Mesenchymal stem cell (in vitro differentiated cells and primary cell): ENCODE results near the gene TMEM14A.

Experiments
- DNase-seq: peaks from one replicate; pipeline ENCODE4 v3.0.0-alpha.2; 2013
- H2AFZ ChIP-seq: one replicate; pipeline ENCODE4 v1.6.1; 2013; ENCODE audit warnings: low read depth, mild to moderate bottlenecking, control low read depth, inconsistent platforms, low read length, moderate library complexity
- H2AK5ac ChIP-seq: 2 replicates; pipeline ENCODE4 v1.6.1; 2013; ENCODE audit warnings: low read length, moderate library complexity, mild to moderate bottlenecking, inconsistent platforms; ENCODE audit not compliant: severe bottlenecking
- H2BK120ac ChIP-seq: one replicate; pipeline ENCODE4 v1.6.1; 2013; ENCODE audit warnings: low read depth, mild to moderate bottlenecking, inconsistent platforms, low read length, moderate library complexity
- H2BK12ac ChIP-seq, 2 experiments: one replicate each; pipeline ENCODE4 v1.6.1; 2013; ENCODE audit warnings: inconsistent platforms in 2 of 2, low read length in 2 of 2, mild to moderate bottlenecking in 2 of 2, moderate library complexity in 2 of 2, control low read depth in 1 of 2
- H2BK15ac ChIP-seq: one replicate; pipeline ENCODE4 v1.6.1; 2013; ENCODE audit warnings: mild to moderate bottlenecking, low read depth, inconsistent platforms; ENCODE audit not compliant: poor library complexity, severe bottlenecking
- H2BK5ac ChIP-seq: 2 replicates; pipeline ENCODE4 v1.6.1; 2013; ENCODE audit warnings: low read depth, mild to moderate bottlenecking, low read length, control low read depth, inconsistent platforms; ENCODE audit not compliant: poor library complexity, severe bottlenecking
- H3K14ac ChIP-seq, 2 experiments: one replicate each; pipeline ENCODE4 v1.6.1; 2013; ENCODE audit warnings: inconsistent platforms in 2 of 2, low read length in 2 of 2, control low read depth in 1 of 2, mild to moderate bottlenecking in 1 of 2, moderate library complexity in 1 of 2
- H3K18ac ChIP-seq, 2 experiments: one replicate each; pipeline ENCODE4 v1.6.1; 2013; ENCODE audit warnings: inconsistent platforms in 2 of 2, low read length in 2 of 2, control low read depth in 1 of 2, low read depth in 1 of 2, mild to moderate bottlenecking in 1 of 2
- H3K23ac ChIP-seq, 2 experiments: one replicate each; pipeline ENCODE4 v1.6.1; 2013; ENCODE audit warnings: inconsistent platforms in 2 of 2, low read length in 2 of 2, mild to moderate bottlenecking in 2 of 2, moderate library complexity in 2 of 2, control low read depth in 1 of 2
- H3K27ac ChIP-seq: 2 replicates; pipeline ENCODE4 v1.5.1; 2013; ENCODE audit warnings: mild to moderate bottlenecking, moderate library complexity, low read length, control low read depth, inconsistent platforms; ENCODE audit not compliant: poor library complexity, severe bottlenecking
- H3K27me3 ChIP-seq, 2 experiments: 2 replicates each; pipeline versions ENCODE4 v1.6.1 to v1.7.0; 2013; ENCODE audit warnings: low read length in 2 of 2, mild to moderate bottlenecking in 2 of 2, moderate library complexity in 2 of 2, control low read depth in 1 of 2, inconsistent platforms in 1 of 2; ENCODE audit not compliant: control insufficient read depth in 1 of 2, insufficient read depth in 1 of 2
- H3K36me3 ChIP-seq, 2 experiments: 2 replicates each; pipeline versions ENCODE4 v1.6.1 to v1.7.0; 2013; ENCODE audit warnings: low read length in 2 of 2, control low read depth in 1 of 2, inconsistent platforms in 1 of 2, low read depth in 1 of 2, mild to moderate bottlenecking in 1 of 2; ENCODE audit not compliant: insufficient read depth in 2 of 2, control insufficient read depth in 1 of 2
- H3K4ac ChIP-seq, 2 experiments: one replicate each; pipeline ENCODE4 v1.6.1; 2013; ENCODE audit warnings: inconsistent platforms in 2 of 2, low read length in 2 of 2, mild to moderate bottlenecking in 2 of 2, moderate library complexity in 2 of 2, control low read depth in 1 of 2, low read depth in 1 of 2
- H3K4me1 ChIP-seq: 2 replicates; pipeline ENCODE4 v1.6.1; 2013; ENCODE audit warnings: low read depth, low read length, control low read depth; ENCODE audit not compliant: control insufficient read depth, insufficient read depth
- H3K4me2 ChIP-seq: 2 replicates; pipeline ENCODE4 v1.6.1; 2013; ENCODE audit warnings: low read length, mild to moderate bottlenecking, inconsistent platforms; ENCODE audit not compliant: poor library complexity, severe bottlenecking
- H3K4me3 ChIP-seq, 2 experiments: 2 replicates each; pipeline versions ENCODE4 v1.5.1 to v1.7.0; 2013; ENCODE audit warnings: low read length in 2 of 2, mild to moderate bottlenecking in 2 of 2, control low read depth in 1 of 2, low read depth in 1 of 2; ENCODE audit not compliant: insufficient read depth in 1 of 2
- H3K79me1 ChIP-seq: replicated peaks from 2 replicates; pipeline ENCODE4 v1.6.1; 2013; ENCODE audit warnings: mild to moderate bottlenecking, control low read depth, low read length, inconsistent platforms; ENCODE audit not compliant: poor library complexity, severe bottlenecking
- H3K9ac ChIP-seq: 2 replicates; pipeline ENCODE4 v1.7.0; 2013; ENCODE audit warnings: mild to moderate bottlenecking, low read length, moderate library complexity
- H3K9me3 ChIP-seq: 2 replicates; pipeline ENCODE4 v1.7.0; 2013; ENCODE audit warnings: mild to moderate bottlenecking, low read length; ENCODE audit not compliant: control insufficient read depth
- H4K8ac ChIP-seq: one replicate; pipeline ENCODE4 v1.6.1; 2013; ENCODE audit warnings: inconsistent platforms, mild to moderate bottlenecking, low read length, moderate library complexity
- H4K91ac ChIP-seq: one replicate; pipeline ENCODE4 v1.6.1; 2013; ENCODE audit warnings: mild to moderate bottlenecking, low read length, inconsistent platforms
- WGBS: methylation state at CpG from one replicate; pipeline ENCODE4 v1.1.7; 2013; ENCODE audit warnings: mixed read lengths; 5-methylcytosine and 5-hydroxymethylcytosine counted together

Gene TMEM14A

DNA sequence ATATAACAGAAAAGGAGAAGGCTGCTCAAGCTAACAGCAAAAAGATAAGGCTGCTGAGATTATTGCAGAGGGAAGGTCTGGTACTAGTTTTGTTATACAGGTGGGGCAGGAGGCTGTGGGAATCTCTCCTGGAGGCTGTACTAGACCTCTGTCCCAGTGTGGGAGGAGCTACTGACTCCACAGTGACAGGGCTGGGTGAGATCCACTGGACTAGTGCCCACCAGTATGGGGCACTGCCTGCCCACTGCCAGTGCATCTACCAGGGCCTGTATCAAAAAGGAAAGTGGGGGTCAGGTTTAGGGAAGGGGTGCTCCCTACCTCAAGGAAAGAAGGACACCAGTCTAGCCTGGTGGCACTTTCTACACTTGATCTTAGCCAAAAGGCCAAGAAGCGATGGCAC lies 62.3 kb downstream of the TMEM14A start:
- no peak overlapping the region for H4K8ac ChIP-seq
- H3K4me2 ChIP-seq, result no peak overlapping the region
- no peak overlapping the region for H2BK120ac ChIP-seq
- no peak overlapping the region for H3K9ac ChIP-seq
- H3K4me1 ChIP-seq, result no peaks in the 10 kb centered on the region
- no peak overlapping the region for H2BK5ac ChIP-seq
- WGBS, result 78% methylated on average over 1 of the region's 1 CpG
- no peak overlapping the region for H3K4me3 ChIP-seq
- H3K14ac ChIP-seq, result no peak overlapping the region
- no peak overlapping the region for H2BK15ac ChIP-seq
- H3K36me3 ChIP-seq, result no peaks in the 10 kb centered on the region
- H3K27me3 ChIP-seq, result peaks cover 3 to 5% of the 10 kb centered on the region in 2 experiments
- no peaks in the 10 kb centered on the region for H3K9me3 ChIP-seq
- H2AK5ac ChIP-seq, result no peak overlapping the region
- no peak overlapping the region for H3K4ac ChIP-seq
- H3K27ac ChIP-seq, result no peak overlapping the region
- no peak overlapping the region for H3K18ac ChIP-seq
- no peak overlapping the region for H4K91ac ChIP-seq
- H3K79me1 ChIP-seq, result no peaks in the 10 kb centered on the region
- H2AFZ ChIP-seq, result no peak overlapping the region
- H2BK12ac ChIP-seq, result no peak overlapping the region
- H3K23ac ChIP-seq, result no peak overlapping the region
- DNase-seq, result no peak

DNA sequence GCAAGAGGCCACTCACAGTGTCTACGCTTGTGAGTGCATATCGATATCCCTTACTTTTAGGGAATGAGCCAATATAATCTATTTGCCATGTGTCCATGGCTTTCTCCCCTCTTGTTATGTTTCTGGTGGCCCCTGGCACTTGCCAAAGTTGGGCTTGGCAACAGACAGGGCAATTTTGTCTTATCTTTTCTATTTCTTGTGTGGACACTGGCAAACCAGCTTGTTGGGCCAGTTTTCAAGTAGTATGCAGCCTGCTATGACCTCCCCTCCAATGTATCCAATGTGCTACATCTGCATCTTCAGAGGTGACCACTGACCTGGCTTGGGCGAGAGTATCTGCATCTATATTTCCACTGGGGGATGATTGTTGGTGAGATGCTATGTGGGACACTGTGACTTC lies 63.2 kb downstream of the TMEM14A start:
- H3K23ac ChIP-seq, result no peak overlapping the region
- no peak overlapping the region for H2AK5ac ChIP-seq
- no peak overlapping the region for H2AFZ ChIP-seq
- H3K4me2 ChIP-seq, result no peak overlapping the region
- peaks cover 3 to 5% of the 10 kb centered on the region in 2 experiments for H3K27me3 ChIP-seq
- no peak overlapping the region for H2BK12ac ChIP-seq
- no peak overlapping the region for H3K18ac ChIP-seq
- H3K9me3 ChIP-seq, result no peaks in the 10 kb centered on the region
- H3K79me1 ChIP-seq, result no peaks in the 10 kb centered on the region
- no peak for DNase-seq
- H4K8ac ChIP-seq, result no peak overlapping the region
- no peak overlapping the region for H2BK15ac ChIP-seq
- 78% methylated on average over 3 of the region's 3 CpGs for WGBS
- no peak overlapping the region for H4K91ac ChIP-seq
- no peak overlapping the region for H2BK120ac ChIP-seq
- H2BK5ac ChIP-seq, result no peak overlapping the region
- H3K14ac ChIP-seq, result no peak overlapping the region
- no peak overlapping the region for H3K27ac ChIP-seq
- H3K36me3 ChIP-seq, result no peaks in the 10 kb centered on the region
- no peak overlapping the region for H3K4me3 ChIP-seq
- no peak overlapping the region for H3K4ac ChIP-seq
- H3K4me1 ChIP-seq, result no peaks in the 10 kb centered on the region
- no peak overlapping the region for H3K9ac ChIP-seq

DNA sequence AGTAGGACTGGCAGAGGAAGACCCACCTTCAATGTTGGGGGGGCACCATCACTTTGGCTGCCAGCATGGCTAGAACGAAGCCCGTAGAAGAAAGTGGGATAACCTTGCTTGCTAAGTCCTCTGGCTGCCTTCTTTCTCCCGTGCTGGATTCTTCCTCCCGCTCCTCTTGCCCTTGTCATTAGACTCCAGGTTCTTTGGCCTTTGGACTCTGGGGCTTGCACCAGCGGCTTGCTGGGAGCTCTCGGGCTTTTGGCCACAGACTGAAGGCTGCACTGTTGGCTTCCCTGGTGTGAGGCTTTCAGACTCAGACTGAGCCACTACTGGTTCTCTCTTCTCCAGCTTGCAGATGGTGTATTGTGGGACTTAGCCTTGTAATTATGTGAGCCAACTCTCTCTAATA lies 64.2 kb downstream of the TMEM14A start:
- 95% methylated on average over 6 of the region's 6 CpGs for WGBS

DNA sequence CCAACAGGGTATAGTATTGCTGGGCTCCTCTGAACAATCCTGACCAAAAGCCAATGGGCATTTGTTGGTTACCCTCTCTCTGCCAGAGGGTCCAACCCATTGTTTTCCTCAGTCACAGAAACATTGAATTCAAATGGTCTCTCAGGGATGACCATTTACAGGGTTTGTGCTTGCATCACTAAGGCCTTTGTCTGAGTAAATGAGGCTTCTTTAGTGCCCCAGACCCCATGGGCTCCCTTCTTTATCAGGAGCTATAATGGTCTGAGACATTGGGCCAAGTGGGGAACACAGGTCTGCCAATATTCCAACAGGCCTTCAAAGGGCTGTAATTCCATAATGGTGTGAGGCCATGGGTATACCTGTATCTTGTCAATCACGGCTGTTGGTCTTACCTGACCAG lies 65.2 kb downstream of the TMEM14A start:
- Histone ChIP-seq H3K4ac (no peak overlapping the region), H4K91ac (no peak overlapping the region), H3K14ac (no peak overlapping the region), H3K27me3 (peaks cover 3 to 5% of the 10 kb centered on the region in 2 experiments), H3K27ac (no peak overlapping the region), H3K4me1 (no peaks in the 10 kb centered on the region), H2BK15ac (no peak overlapping the region), H2AK5ac (no peak overlapping the region), H2BK120ac (no peak overlapping the region), H3K4me3 (no peak overlapping the region), H3K9ac (no peak overlapping the region), H3K79me1 (no peaks in the 10 kb centered on the region), H2AFZ (no peak overlapping the region), H3K36me3 (no peaks in the 10 kb centered on the region), H3K9me3 (peaks cover 11% of the 10 kb centered on the region), H3K4me2 (no peak overlapping the region), H2BK12ac (no peak overlapping the region), H3K18ac (no peak overlapping the region), H2BK5ac (no peak overlapping the region), H3K23ac (no peak overlapping the region), H4K8ac (no peak overlapping the region)
- DNase-seq, result no peak
- 90% methylated on average over 1 of the region's 1 CpG for WGBS

More for the DNA sequence above, 64.2 kb downstream of the TMEM14A start:
- H3K27ac ChIP-seq, result no peak overlapping the region
- H2AK5ac ChIP-seq, result no peak overlapping the region
- no peak for DNase-seq
- H3K27me3 ChIP-seq, result peaks cover 3 to 5% of the 10 kb centered on the region in 2 experiments
- no peak overlapping the region for H2BK5ac ChIP-seq
- no peak overlapping the region for H3K4me2 ChIP-seq
- H3K9me3 ChIP-seq, result peaks cover 5% of the 10 kb centered on the region
- no peaks in the 10 kb centered on the region for H3K79me1 ChIP-seq
- H3K4ac ChIP-seq, result no peak overlapping the region
- no peak overlapping the region for H4K91ac ChIP-seq
- no peak overlapping the region for H3K14ac ChIP-seq
- H2AFZ ChIP-seq, result no peak overlapping the region
- H3K4me1 ChIP-seq, result no peaks in the 10 kb centered on the region
- no peak overlapping the region for H2BK12ac ChIP-seq
- no peak overlapping the region for H3K23ac ChIP-seq
- no peak overlapping the region for H3K4me3 ChIP-seq
- H3K9ac ChIP-seq, result no peak overlapping the region
- no peak overlapping the region for H3K18ac ChIP-seq
- no peaks in the 10 kb centered on the region for H3K36me3 ChIP-seq
- H2BK15ac ChIP-seq, result no peak overlapping the region
- no peak overlapping the region for H4K8ac ChIP-seq
- H2BK120ac ChIP-seq, result no peak overlapping the region
